HG03025 (cell line): ENCODE data around the gene CAMKK2.
A peak's percentile ranks its signal among the peaks of the same experiment; 100 is the strongest.
"Not testable (repeated sequence)": the region's sequence is repeated elsewhere in the genome, so short reads cannot be mapped to it uniquely, and the experiment has no call there.

ENCODE experiments used
- ATAC-seq: cut with Tn5 transposase; IDR thresholded peaks from one replicate; pipeline ENCODE4 v1.9.1; 2021; ENCODE audit warnings: mild to moderate bottlenecking, moderate library complexity; ENCODE audit not compliant: unreplicated experiment, low FRiP score

The CAMKK2 gene

GRCh38 chr12:121251838-121252237 lies 44.7 kb downstream of the CAMKK2 start:
- no peak for ATAC-seq

GRCh38 chr12:121250359-121250758 lies 46.1 kb downstream of the CAMKK2 start:
- no peak for ATAC-seq

GRCh38 chr12:121248622-121249021 lies 47.9 kb downstream of the CAMKK2 start:
- ATAC-seq: peak; percentile 75

GRCh38 chr12:121246893-121247557 lies 49.5 kb downstream of the CAMKK2 start:
- ATAC-seq: no peak

GRCh38 chr12:121245951-121246350 lies 50.6 kb downstream of the CAMKK2 start:
- no peak for ATAC-seq

GRCh38 chr12:121245031-121245430 lies 51.5 kb downstream of the CAMKK2 start:
- ATAC-seq: no peak

- no peak for ATAC-seq
Observed at GRCh38 chr12:121241156-121241970, 55.1 kb downstream of the CAMKK2 start.

- ATAC-seq: no peak
Observed at GRCh38 chr12:121240484-121241101, 55.9 kb downstream of the CAMKK2 start.

- ATAC-seq: no peak
Observed at GRCh38 chr12:121240062-121240420, 56.5 kb downstream of the CAMKK2 start.

- ATAC-seq: no peak
Observed at GRCh38 chr12:121239351-121240061, 57.0 kb downstream of the CAMKK2 start.

GRCh38 chr12:121238604-121239350 lies 57.7 kb downstream of the CAMKK2 start:
- ATAC-seq: no peak

GRCh38 chr12:121238086-121238485 lies 58.4 kb downstream of the CAMKK2 start:
- ATAC-seq: no peak

GRCh38 chr12:121237415-121237814 lies 59.1 kb downstream of the CAMKK2 start:
- no peak for ATAC-seq

- no peak for ATAC-seq
Observed at GRCh38 chr12:121236776-121237175, 59.7 kb downstream of the CAMKK2 start.

GRCh38 chr12:121233628-121234020 lies 62.9 kb downstream of the CAMKK2 start:
- ATAC-seq: no peak

- no peak for ATAC-seq
Observed at GRCh38 chr12:121232977-121233627, 63.4 kb downstream of the CAMKK2 start.

GRCh38 chr12:121232163-121232562 lies 64.3 kb downstream of the CAMKK2 start:
- no peak for ATAC-seq

- no peak for ATAC-seq
Observed at GRCh38 chr12:121230538-121230907, 66.0 kb downstream of the CAMKK2 start.

- ATAC-seq: not testable (repeated sequence)
Observed at GRCh38 chr12:121229826-121230537, 66.5 kb downstream of the CAMKK2 start.
